Neural progenitor cell (in vitro differentiated cells): ENCODE results near the gene PSMD6.

Experiments
- CTCF ChIP-seq: fragments of 200-600 bp; sonication (generic); IDR thresholded peaks from 2 replicates; pipeline ENCODE4 v1.5.1; 2017; ENCODE audit warnings: antibody characterized with exemption, mild to moderate bottlenecking
- EZH2 ChIP-seq: fragments of 200-600 bp; sonication (generic); IDR thresholded peaks from 2 replicates; pipeline ENCODE4 v1.6.1; 2017; ENCODE audit warnings: antibody characterized with exemption, mild to moderate bottlenecking, moderate library complexity
- EZH2phosphoT487 ChIP-seq: fragments of 200-600 bp; sonication (generic); IDR thresholded peaks from 2 replicates; pipeline ENCODE4 v1.6.1; 2017; ENCODE audit warnings: antibody characterized with exemption

DNA sequence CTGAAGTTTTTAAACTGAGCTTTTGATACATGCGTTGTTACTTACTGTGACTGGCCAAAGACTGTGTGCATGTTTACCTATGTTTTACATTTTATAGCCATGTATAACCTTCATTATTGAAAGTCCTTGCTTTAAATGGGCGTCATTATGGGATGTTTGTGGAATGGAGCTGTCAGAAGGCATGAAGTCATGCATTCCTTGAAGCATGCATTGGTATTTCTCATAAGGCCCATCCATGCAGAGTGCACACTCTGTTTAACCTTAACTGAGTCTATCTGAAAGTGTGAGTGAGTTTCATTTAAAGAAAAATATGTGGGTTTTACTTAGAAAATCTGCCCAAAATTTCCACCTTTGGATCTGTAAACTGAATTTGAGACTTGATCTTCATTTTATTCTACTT, 51.1 kb downstream of the PSMD6 start:
- TF ChIP-seq CTCF (no peak), EZH2 (no peak), EZH2phosphoT487 (no peak)
